Heart left ventricle (tissue), 13 donors: ENCODE data around the gene TMEM94.

Experiments used
- CTCF ChIP-seq, 12 donors: fragments of 200-600 bp; sonication (generic) in 4 of 12; IDR thresholded peaks; one replicate each; pipeline versions ENCODE4 v1.5.0 to v1.8.0; 2018 to 2022; ENCODE audit warnings: antibody characterized with exemption in 12 of 12, mild to moderate bottlenecking in 5 of 12
- POLR2A ChIP-seq, 2 donors: fragments of 450-650 bp; IDR thresholded peaks; one replicate each; pipeline ENCODE4 v1.6.1; 2017; ENCODE audit warnings: antibody characterized with exemption in 2 of 2, mild to moderate bottlenecking in 2 of 2, moderate library complexity in 2 of 2
- donor health status: ischemic (EF 13 %, LVEDD 7.1; RV severe dilation, severe dysfunction).
- donor health status: DM: no; HTN: yes; CAD: no.
- donor health status: DM: no; HTN: no; CAD: no.
- donor health status: ischemic (EF 25% LVEDD 6.9; RV normal size, moderate dysfunction).
- donor health status: ischemic (EF 25% LVEDD 5.7; RV mildly dilated, moderate dysfunction).
- donor health status: ischemic (EF 35%, LVEDD 5.7; RV mildly dilated, moderate dysfunction).
- donor health status: nonischemic (EF 11% LVEDD 7.7; RV severe dilation, severe dysfunction).
- donor health status: DM: yes; HTN: yes; CAD: no.
- donor health status: PGD.
- donor health status: ischemic (EF 29% LVEDD 5.4; RV normal size, mild dysfunction).
- donor health status: nonischemic (EF 23%, LVEDD 6.1; RV moderate dilation, normal function).

DNA sequence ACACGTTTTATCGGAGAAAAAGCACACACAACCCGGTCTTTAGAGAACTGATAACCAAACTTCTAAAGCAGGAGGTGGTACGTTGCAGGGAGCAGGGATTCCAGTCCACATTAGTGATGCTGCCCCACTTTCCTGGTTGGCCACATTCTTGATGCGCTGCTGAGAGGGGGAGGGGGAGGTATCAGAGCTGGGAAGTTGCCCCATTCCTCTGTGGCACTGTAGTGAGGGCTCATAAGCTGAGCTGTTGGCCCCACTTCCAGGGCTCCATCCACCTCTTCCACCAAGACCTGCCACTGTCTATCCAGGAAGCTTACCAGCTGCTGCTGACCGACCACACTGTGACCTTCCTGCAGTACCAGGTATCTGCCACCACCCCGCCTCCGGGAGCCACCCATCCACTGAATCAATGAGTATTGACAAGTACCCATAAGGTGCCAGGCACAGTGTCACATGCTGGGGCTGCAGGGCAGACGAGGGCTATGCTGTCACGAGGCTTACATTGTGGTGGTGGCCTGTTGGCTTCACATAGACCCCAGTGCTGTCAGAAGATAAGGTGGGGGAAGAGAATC lies 60.9 kb downstream of the TMEM94 start:
- TF ChIP-seq POLR2A (IDR thresholded peaks at IDR 0.05) (no peak), CTCF (IDR thresholded peaks at IDR 0.05) (no peak)
